HG03342 (cell line): Measurements from ENCODE around the gene LRRC27.

Experiments
- ATAC-seq: cut with Tn5 transposase; IDR thresholded peaks from one replicate; pipeline ENCODE4 v1.9.1; 2021; ENCODE audit warnings: mild to moderate bottlenecking, moderate library complexity; ENCODE audit not compliant: unreplicated experiment

The LRRC27 gene

DNA sequence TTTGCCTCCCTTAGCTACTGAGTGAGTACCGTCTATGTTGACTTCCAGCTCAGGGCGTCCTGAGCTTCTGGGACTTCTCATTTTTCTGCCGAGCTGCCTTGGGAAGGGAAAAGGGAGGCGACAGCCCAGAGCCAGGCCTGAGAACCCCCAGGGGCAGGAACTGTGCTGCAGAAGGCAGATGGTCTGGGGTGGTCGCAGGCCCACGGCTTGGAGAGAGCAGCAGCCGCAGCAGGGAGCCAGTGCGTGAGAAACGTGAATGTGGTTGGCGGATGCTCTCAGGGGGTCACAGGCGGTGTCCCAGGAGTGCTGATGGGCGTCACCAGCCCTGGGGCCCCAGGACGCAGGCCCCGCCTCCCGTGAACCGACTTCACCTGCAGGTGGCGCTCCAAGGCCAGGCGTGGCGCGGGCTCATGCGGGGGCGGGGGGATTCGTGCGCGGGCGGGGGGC lies 55.8 kb downstream of the LRRC27 start:
- peak; percentile 62 for ATAC-seq

DNA sequence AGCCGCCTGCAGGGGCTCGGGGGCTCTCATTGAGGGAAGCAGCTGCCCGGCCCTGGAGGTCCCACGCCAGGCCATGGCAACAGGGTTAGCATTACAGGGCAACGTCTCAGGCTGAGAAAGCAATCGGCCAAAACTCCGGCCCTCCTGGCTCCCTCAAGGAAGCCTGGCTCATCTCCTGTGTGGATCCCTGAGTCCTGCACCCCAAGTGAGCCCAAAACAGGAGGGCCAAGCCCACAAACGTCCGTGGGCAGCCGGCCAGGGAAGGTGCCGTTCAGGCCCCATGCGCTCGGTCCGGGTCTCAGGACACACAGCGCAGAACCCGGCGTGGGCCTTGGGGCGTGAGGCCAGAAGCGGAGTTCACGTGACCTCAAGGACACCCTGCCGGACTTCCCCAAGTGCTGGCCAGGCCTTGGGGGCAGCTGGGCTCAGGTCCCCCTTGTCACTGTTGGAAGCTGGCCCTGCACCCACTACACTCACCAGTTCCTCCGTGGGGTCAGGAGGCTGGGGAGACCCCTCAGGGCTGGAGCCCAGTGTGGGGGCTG lies 57.0 kb downstream of the LRRC27 start:
- ATAC-seq: no peak

DNA sequence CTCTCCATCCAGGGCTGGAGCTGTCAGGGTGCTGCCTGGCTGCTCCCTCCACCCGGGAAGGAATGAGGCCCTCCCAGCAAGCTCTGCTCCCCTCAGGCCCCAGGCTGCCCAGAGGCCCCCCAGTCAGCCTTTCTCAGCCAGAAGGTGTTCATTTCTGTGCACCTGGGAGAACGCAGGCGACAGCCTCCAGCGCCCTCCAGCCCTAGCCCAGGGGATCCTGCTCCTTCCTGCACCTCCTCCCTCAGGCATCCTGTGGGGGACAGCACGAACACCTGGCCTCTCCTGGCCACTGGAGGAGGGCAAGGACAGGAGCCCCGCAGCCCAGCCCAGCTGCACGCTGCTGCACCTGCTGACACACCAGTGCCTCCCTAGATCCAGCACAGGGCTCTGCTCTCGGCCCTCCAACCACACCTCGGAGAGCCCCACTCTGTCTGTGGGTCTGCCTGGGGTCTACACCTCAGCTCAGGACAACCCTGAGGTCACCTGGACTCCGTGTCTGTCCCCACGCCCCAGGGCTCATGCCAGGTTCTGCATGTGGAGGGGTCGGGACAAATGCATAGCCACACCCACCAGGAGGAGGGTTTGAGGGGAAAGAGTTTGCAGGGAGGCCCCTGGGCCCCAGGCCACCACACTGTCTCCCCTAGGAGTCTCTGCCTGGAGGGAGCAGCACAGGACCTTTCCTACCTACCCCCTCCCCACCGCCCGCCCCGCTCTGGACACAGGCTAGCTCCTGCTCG lies 57.6 kb downstream of the LRRC27 start:
- no peak for ATAC-seq

DNA sequence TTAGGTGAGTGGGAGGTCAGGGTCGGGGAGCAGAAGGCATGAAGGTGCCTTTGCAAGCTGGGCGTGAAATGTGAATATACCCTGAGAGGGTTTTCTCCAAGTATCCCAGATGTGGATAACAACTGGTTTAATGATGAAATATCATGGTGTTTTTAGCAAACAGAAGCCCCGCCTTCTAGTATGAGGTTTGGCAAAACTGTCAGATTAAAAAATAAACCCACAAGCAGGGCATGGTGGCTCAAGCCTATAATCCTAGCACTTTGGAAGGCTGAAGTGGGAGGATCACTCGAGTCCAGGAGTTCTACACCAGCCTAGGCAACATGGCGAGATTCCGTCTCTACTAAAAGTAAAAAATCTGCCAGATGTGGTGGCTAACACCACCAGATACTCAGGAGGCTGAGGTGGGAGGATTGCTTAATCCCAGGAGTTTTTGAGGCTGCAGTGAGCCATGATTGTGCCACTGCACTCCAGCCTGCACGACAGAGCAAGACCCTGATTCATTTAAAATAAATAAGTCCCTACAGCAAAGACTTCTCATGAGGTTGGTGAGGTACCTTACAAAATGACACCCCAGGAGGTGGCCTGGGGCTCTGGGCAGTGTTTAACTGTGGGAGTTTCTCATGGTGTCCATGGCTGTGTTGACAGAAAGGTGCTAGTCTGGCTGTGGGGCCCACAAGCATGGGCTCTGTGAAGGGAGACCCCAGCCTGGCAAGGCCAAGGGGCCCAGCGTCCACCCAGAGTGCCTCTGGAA lies 58.4 kb downstream of the LRRC27 start:
- ATAC-seq: no peak

DNA sequence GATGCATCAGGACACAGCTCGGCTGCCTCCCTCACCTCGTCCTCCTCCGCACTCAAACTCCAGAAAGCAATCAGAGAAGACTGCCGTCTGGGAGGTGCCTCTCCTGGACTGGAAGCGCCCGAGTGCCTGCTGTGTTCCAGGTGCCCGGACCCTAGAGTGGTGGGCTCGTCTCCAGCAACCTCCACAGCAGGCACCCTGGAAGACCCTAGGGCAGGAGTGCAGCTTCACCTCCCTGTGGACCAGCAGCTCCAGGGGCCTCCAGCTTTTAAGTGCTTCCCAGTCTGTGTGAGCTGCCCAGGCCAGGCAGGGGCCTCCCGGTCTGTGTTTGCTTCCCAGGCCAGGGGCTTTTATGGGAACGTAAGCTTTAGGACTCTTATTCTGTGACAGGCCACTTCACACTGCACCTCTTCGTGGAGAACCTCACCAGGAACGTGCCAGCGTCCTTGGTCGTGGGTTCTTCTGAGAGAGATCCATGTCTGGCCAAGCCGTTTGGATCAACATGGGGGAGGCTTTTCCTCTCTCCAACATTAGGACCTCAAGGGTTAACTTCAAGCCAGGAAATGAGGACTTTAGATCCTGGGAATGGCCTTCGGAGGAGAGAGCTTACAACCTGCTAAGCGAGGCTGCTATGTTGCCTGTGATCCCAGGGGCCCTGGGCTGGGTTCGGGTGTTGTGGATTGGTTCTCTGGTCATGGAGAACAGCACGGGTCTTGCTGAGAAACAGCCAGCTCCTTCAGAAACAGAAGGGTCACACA lies 59.1 kb downstream of the LRRC27 start:
- ATAC-seq: no peak

DNA sequence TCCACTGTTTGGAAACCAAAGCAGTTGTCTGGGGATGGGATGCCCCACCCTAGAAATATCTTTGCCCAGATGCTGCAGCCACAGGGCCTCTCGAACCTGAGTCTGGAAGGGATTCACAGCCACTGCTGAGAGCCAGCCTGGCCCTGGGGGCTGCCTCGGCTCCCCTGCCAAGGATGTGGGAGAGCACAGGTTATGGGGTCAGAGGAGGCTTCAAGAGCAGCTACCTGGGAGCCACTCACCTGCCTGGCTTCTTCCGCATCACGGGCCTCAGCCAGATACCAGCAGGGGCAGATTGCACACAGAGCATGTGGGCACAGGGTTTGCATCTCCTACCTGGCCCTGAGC lies 59.7 kb downstream of the LRRC27 start:
- no peak for ATAC-seq

DNA sequence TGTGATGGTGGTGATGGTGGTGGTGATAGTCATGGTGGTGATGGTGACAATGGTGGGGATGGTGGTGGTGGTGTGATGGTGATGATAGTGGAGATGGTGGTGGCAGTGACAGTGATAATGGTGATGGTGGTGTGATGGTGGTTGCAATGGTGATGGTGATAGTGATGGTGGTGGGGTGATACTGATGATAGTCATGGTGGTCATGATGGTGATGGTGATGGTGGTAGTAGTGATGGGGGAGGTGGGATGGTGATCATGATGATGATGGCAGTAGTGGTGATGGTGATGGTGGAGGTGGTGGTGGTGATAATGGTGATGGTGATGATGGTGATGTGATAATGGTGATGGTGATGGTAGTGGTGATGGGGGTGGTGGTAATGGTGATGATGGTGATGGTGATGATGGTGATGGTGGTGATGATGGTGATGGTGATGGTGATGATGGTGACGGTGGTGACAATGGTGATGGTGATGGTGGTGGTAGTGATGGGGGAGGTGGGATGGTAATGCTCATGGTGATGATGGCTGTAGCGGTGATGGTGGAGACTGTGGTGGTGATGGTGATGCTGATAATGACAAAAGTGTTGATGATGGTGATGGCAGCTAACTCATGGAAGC lies 60.3 kb downstream of the LRRC27 start:
- no peak for ATAC-seq

DNA sequence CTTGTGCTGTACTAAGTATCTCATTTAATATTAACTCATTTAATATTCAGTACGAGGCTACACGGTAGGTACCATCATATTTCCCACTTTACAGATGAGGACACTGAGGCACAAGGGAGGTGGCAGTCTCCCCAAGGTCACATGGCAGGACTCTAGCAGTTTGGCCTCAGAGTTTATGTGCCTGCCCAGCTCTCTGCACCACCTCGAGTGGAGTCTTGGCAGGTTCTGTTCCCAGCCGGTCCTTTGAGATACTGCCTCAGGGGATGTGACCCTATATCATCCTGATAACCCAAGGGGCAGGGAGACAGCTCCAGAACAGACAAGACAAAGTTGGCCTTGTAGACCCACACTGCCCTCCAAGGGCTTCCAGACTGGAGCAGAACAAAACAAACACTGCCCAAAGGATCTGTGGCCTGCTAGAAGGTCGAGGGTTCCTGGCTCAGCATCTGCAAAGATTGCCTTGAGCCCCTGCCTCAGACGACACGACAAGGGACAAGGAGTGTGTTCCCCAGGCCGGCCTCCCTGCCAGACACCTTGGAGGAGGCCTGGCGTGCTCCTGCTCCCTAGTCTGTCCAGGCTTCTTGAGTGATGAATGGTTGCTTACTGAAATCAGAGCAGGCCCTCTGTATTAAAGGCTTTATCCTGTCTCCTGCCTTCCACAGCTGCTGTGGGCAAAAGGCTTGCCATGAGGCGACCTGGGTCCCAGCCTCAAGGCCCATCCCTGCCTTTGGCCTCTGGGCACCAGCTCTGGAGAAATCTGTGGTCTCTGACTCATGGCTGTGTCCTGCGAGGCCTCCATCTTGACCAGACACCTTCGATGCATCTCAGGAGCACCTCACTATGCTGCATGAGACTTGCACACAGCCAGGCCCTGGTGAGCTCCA lies 61.1 kb downstream of the LRRC27 start:
- ATAC-seq: no peak

DNA sequence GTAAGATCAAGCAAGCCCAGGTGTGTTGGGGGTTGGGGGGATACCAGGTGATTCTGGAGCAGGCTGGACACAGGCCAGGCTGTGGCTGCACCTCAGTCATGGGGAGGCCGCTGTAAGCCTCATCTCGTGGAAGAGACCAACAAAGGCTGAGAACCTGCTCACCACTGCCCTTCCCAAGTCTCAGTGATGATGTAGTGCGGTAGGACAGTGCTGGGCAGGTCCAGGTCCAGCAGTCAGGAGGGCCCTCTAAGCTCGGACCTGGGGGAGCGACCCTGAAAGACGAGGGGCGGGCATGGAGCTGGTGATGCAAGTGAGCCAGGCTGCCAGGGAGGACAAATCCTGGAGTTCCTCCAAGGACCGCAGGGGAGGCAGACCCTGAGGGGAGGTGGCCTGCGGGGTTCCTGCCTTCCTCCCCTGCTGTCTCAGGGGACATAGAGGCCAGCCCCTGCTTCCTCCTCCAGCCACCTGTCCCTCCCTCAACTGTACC lies 61.7 kb downstream of the LRRC27 start:
- ATAC-seq: no peak

DNA sequence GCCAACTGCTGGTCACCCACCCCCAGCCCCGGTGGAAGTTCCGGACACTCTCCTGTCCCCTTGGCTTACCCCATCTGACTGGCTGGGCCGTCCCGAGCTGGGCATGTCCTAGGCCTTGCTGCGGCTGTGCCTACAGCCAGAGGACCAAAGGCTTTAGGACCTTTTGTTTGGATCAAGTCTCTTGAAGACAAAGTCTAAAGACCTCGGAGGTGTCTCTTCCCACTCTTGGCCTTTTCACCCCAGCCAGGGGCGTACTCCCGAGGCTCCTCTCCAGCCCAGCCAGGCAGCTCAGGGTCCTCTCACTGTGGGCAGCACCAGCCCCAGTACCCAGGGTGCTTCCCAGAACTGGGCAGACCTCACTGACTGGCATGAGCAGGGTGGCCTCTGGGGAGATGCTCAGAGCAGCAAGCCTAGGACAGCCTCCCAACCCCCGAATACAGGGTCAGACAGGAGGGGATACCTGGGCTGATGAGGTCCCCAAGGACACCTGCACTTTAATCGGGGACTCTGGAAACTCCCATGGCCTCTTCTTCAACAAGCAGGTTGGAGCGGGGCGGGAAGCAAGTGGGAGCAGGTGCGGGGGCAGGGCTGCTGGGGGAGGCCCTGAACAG lies 62.3 kb downstream of the LRRC27 start:
- ATAC-seq: no peak

DNA sequence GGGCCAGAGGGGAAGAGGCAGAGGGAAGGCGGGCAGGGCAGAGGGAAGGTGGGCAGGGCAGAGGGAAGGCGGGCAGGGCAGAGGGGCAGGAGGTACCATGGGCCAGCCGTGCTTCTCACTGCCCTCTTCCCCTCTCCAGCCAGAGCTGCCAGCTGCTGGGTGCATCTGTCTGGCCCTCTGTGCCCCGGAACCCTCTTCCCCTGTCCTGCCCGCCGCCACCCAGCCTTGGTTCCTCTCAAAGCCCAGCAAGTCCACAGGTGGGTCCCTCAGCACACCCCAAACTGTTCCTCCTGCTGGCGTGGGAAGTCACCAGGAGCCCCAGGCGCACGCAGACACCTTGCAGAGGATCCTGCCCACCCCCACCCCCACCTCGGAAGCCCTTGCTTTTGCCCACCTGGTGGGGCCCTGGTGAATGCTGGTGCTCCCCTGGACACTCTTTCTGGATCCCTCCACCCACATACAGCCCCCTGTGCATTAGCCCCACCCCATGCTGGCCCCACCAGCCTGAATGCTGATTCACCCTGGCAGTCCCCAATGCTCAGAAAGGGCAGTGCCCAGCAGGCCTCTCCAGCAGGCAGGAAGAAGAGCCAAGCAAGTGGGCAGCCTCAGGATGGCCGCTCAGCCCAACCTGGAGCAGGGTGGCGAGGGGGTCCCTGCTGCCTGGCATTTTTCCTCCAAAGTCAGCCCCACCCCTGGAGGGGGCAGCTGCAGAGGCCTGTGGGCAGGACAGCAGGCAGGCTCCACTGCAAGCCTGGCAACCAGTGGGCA lies 63.1 kb downstream of the LRRC27 start:
- ATAC-seq: no peak

DNA sequence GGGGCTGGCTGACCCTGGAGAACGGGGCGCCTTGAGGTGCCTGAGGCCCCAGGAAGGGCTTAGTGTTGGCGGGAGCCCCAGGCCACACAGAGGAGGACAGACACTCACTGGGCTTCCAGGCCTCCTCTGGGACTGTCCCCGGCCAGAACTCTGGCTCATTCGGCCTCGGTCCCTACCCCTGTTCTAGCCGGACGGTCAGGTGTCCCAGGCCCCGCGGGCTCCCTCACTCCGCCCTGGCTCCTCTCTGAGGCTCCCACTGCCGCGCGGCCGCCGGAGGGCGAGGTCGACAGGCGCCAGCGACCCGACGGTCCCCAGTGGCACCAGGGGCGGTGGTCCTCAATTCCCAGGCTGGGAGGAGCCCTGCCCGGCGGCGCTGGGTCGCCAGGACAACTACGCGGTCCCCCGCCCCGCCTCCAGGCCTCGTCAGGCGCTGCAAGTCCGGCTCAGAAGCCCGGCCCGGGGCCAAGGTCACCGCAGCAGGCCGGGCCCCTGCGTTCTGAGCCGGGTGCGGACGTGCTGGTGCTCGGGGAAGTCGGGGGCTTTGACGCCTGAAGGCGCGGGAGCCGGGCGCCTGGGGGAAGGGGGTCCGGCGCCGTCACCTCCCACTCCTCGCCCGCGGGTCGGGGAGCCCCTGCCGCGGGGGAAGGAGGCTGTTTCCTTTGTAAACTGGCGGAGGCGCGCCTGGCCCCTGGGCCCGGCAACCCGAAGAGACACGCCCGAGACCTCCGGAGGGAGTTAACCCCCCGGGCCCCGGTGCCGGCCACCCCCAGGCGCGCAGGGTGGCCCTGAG lies 63.9 kb downstream of the LRRC27 start:
- no peak for ATAC-seq

DNA sequence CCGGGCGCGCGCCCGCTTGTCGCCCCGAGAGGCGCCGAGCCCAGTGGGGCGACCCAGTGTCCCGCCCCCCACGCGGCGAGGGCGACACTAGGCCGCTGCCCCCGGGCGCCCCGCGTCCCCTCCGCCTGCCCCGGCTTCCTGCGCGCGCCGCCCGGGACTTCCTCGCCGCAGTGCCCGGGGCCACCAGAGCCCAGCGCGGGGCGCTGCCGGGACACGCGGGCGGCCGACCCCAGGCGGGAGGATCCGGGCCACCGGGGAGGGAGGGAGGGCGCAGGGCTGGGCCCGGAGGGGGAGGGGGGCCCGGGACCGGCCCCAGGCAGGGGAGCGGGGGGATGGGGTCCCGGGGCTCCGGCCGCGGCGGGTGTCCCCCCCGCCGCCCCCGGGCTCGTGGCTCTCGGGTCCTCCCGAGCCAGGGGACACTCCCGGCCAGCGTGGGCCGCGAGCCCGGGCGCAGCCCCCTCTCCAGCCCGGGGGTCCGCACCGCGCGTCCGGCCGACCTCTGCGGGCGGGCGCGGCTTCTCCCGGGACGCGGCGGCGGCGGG lies 64.6 kb downstream of the LRRC27 start:
- peak; percentile 60 for ATAC-seq

DNA sequence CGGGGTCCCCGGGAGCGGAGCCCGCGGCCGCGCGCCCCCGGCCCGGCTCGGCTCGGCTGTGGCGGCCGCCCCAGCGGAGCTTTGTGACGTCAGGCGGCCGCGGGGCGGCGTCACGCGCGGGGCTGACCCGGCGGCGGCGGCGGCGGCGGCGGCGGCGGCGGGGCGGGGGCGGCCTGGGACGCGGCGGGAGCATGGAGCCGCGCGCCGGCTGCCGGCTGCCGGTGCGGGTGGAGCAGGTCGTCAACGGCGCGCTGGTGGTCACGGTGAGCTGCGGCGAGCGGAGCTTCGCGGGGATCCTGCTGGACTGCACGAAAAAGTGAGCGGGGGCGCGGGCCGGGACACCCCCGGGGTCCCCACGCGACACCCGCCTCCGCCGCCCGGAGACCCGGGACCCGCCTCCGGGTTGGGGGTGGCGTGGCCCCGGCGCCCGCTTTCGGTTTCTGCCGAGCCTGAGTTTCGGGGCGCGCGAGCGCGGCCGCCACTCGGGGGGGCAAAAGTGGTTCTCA lies 65.1 kb downstream of the LRRC27 start, which contains the start of gene PWWP2B:
PWWP2B (plus strand) TSS at position 165 of the 506 bp plus-strand sequence; CDS start at position 192, 27 bp downstream.
- peak; percentile 46 for ATAC-seq

DNA sequence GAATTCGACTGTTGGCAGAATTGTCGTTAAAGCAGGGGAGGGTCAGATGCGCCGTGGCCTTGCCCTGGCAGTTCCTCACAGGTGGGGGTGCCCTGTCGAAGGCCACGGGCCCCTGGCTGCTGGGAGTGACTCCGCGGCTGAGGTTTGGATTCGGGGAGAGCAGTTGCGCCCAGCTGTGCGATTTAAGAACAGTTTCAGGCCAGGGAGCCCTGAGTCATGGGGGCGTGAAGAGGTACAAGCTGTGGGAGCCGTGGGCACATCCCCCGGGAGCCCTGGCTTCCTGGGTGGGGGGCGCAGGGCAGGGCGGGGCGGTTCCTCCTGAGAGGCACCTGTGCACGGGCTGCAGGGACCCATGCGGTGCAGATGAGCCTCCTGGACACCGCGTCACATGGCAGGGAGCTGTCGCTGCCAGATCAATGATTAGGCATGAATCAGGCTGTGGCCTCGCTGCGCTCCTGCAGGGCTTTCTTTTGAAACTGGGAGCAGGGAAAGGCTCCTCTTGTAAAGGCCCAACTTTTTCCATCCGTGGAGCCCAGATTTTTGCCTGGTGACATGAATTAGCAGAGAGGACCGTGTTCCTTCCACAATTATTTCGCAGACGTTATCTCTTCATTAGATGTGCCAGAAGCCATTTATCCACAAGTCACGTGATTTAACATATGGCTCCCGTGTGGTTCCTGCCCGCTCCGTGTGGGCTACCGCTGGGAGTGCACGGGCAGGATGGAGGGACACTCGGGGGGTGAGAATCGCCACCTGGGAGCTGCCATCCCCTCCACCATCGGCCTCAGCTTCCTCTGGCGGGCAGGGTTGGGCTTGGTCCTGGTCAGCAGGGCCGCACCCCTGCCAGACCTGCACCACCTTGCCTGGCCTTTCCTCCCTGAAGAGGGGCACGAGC lies 65.9 kb downstream of the LRRC27 start:
- peak; percentile 26 for ATAC-seq

DNA sequence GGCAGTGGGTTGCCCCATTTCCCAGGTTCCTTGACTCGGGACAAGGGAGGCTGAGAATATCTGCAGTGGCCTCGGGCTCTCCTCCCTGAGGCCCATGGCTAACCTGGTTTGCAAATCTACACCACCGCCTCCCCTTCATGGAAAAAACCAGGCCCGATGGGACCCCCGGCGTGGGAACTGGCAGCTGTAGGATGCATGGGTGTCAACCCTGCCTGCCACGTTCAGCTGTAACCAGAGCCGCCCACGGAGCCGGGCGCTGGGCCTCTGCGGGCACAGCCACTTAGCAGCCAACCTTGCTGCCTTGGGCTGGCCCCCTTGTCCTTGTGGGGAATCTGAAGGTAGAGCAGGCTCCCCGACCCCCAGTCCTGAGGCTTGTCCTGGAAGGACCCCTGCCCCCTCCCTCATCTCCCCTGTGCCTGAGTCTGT lies 66.6 kb downstream of the LRRC27 start:
- no peak for ATAC-seq
